GM18511 (cell line): Measurements from ENCODE around the gene LRP3.
"Not testable (repeated sequence)": the region's sequence is repeated elsewhere in the genome, so short reads cannot be mapped to it uniquely, and the experiment has no call there.

Source experiments
- ATAC-seq: cut with Tn5 transposase; IDR thresholded peaks from one replicate; pipeline ENCODE4 v1.9.1; 2021; ENCODE audit warnings: mild to moderate bottlenecking, moderate library complexity; ENCODE audit not compliant: unreplicated experiment

Gene LRP3

GRCh38 chr19:33175886-33176669, 18.1 kb upstream of the LRP3 start:
- peak; percentile 6 for ATAC-seq

GRCh38 chr19:33176670-33177416, 17.3 kb upstream of the LRP3 start:
- peak; percentile 84 for ATAC-seq

GRCh38 chr19:33177417-33177979, 16.6 kb upstream of the LRP3 start:
- ATAC-seq = peak; percentile 31

- ATAC-seq = no peak
These were observed 7.5 kb upstream of the LRP3 start for GRCh38 chr19:33186431-33187182.

- no peak for ATAC-seq
These were observed 7.0 kb upstream of the LRP3 start for GRCh38 chr19:33187183-33187540.

- no peak for ATAC-seq
These were observed 4.7 kb upstream of the LRP3 start for GRCh38 chr19:33189453-33189852.

GRCh38 chr19:33191092-33191491, 3.0 kb upstream of the LRP3 start:
- not testable (repeated sequence) for ATAC-seq

- ATAC-seq = no peak
These were observed 2.6 kb upstream of the LRP3 start for GRCh38 chr19:33191501-33191900.

GRCh38 chr19:33192010-33192409, 2.1 kb upstream of the LRP3 start:
- ATAC-seq = no peak

GRCh38 chr19:33193269-33193864, 763 bp upstream of the LRP3 start:
- ATAC-seq = no peak

- no peak for ATAC-seq
These were observed 379 bp downstream of the LRP3 start for GRCh38 chr19:33194532-33194885.

GRCh38 chr19:33194886-33195644, 935 bp downstream of the LRP3 start:
- no peak for ATAC-seq

- ATAC-seq = no peak
These were observed 1.7 kb downstream of the LRP3 start for GRCh38 chr19:33195645-33196347.

- ATAC-seq = no peak
These were observed 2.5 kb downstream of the LRP3 start for GRCh38 chr19:33196446-33197193.

GRCh38 chr19:33197591-33198000, 3.5 kb downstream of the LRP3 start:
- no peak for ATAC-seq

- no peak for ATAC-seq
These were observed 4.0 kb downstream of the LRP3 start for GRCh38 chr19:33198169-33198568.

- no peak for ATAC-seq
These were observed 5.5 kb downstream of the LRP3 start for GRCh38 chr19:33199441-33200265.

GRCh38 chr19:33201473-33201872, 7.3 kb downstream of the LRP3 start:
- ATAC-seq = no peak
